Transverse colon (tissue), 4 donors: ENCODE results near the gene MKRN2. TPM values are rescaled to one million over a fixed set of nuclear protein-coding genes. Genes with fewer than 3 reads are reported as not detected.
A peak's percentile ranks its signal among the peaks of the same experiment; 100 is the strongest.

Experiments
- DNase-seq: peaks from one replicate; pipeline ENCODE4 v3.0.0-alpha.2; 2019
- H3K27ac ChIP-seq, 4 donors: fragments of 200-600 bp; sonication (generic); 2 replicates each; pipeline ENCODE4 v1.5.1; 2016 to 2018; ENCODE audit warnings: inconsistent platforms in 4 of 4
- H3K27me3 ChIP-seq: fragments of 200-600 bp; sonication (generic); 2 replicates; pipeline ENCODE4 v1.5.1; 2017; ENCODE audit warnings: inconsistent platforms
- H3K36me3 ChIP-seq, 4 donors: fragments of 200-600 bp; sonication (generic); 2 replicates each; pipeline ENCODE4 v1.5.1; 2017 to 2019; ENCODE audit warnings: inconsistent platforms in 4 of 4
- H3K4me1 ChIP-seq, 4 donors: fragments of 200-600 bp; sonication (generic); 2 replicates each; pipeline ENCODE4 v1.5.1; 2017 to 2020; ENCODE audit warnings: inconsistent platforms in 4 of 4
- H3K4me3 ChIP-seq, 4 donors: fragments of 200-600 bp; sonication (generic); 1 replicate in 1 of 4; 2 replicates in 3 of 4; pipeline versions ENCODE4 v1.5.1 to v1.6.1; 2017 to 2019; ENCODE audit warnings: inconsistent platforms in 4 of 4
- H3K9me3 ChIP-seq, 2 donors: fragments of 200-600 bp; sonication (generic); 2 replicates each; pipeline ENCODE4 v1.5.1; 2017 to 2019; ENCODE audit warnings: inconsistent platforms in 2 of 2
- CTCF ChIP-seq, 5 experiments: fragments of 200-600 bp in 3 of 5; fragments of 450-650 bp in 2 of 5; sonication (generic) in 3 of 5; IDR thresholded peaks; 1 replicate in 2 of 5; 2 replicates in 3 of 5; pipeline ENCODE4 v1.5.1; 2016 to 2017; ENCODE audit warnings: antibody characterized with exemption in 5 of 5, inconsistent platforms in 3 of 5, mild to moderate bottlenecking in 2 of 5, moderate library complexity in 1 of 5
- EP300 ChIP-seq: sonication (generic); formaldehyde crosslinking; IDR thresholded peaks from one replicate; pipeline ENCODE4 v1.6.1; 2017; ENCODE audit warnings: antibody characterized with exemption, low read depth
- POLR2A ChIP-seq: fragments of 450-650 bp; IDR thresholded peaks from one replicate; pipeline ENCODE4 v1.6.1; 2016; ENCODE audit warnings: antibody characterized with exemption, mild to moderate bottlenecking, moderate library complexity
- POLR2AphosphoS5 ChIP-seq, 3 donors: sonication (generic); formaldehyde crosslinking; IDR thresholded peaks; one replicate each; pipeline ENCODE4 v1.6.1; 2016; ENCODE audit warnings: antibody characterized with exemption in 3 of 3
- WGBS, 2 donors: methylation state at CpG; one replicate each; pipeline ENCODE4 v1.1.5; 2018; ENCODE audit warnings: low coverage in 1 of 2; 5-methylcytosine and 5-hydroxymethylcytosine counted together
- in situ Hi-C, 4 donors: fragments of 200-750 bp; cut with MboI; loops; one replicate each; pipeline versions ENCODE4 v1.15.0 to v1.15.1; 2017; ENCODE audit warnings: low sequenced_read_pairs in 3 of 4, low pct_ligation_motif_present in 1 of 4, low pct_unique_long_range_greater_than_20kb in 1 of 4
- intact Hi-C: fragments of 100-400 bp; cut with DNase I; formaldehyde crosslinking; loops from one replicate; pipeline ENCODE4 v1.15.1; 2023; ENCODE audit warnings: low total_unique reads
- total RNA-seq, 4 donors: library from RNA; depleted of rRNA; stranded (reverse); fragments of >200 nt; gene quantifications; one replicate each; pipeline ENCODE4 v1.1.0, GENCODE V29; 2016

Gene MKRN2
- total RNA-seq, 4 donors from 2014 or later: 22.9 to 30.6 (median 25.4) TPM

GRCh38 chr3:12545473-12545791, 11.5 kb upstream of the MKRN2 start, which contains the start of gene MKRN2OS:
Gene MKRN2OS (minus strand): TSS chr3:12545499. CDS start chr3:12545464, 35 bp downstream.
- WGBS, 2 donors: 43 to 50% methylated on average over 2 to 4 of the region's 4 CpGs
- intact Hi-C loops (no loop called here), in situ Hi-C loops (no loop called here)
- peak; percentile 79 to 95 (median 91) for TF ChIP-seq POLR2AphosphoS5 (IDR thresholded peaks at IDR 0.05)
- TF ChIP-seq CTCF (IDR thresholded peaks at IDR 0.05): no peak
- peaks cover 7% of the 10 kb centered on the region for H3K27me3 ChIP-seq
- peak within 1 kb of the TSS; percentile 73 to 89 (median 84) for H3K27ac ChIP-seq
- H3K4me1 ChIP-seq: peaks cover 0 to 4% (median 2%) of the 10 kb centered on the region in 4 donors
- H3K9me3 ChIP-seq: no peaks in the 10 kb centered on the region
- H3K36me3 ChIP-seq: no peaks in the 10 kb centered on the region
- H3K4me3 ChIP-seq: peak within 1 kb of the TSS; percentile 29 to 59 (median 36)
- DNase-seq: peak; percentile 81

GRCh38 chr3:12549971-12550760, 6.7 kb upstream of the MKRN2 start:
- Histone ChIP-seq H3K4me1 (peaks cover 0 to 12% (median 6%) of the 10 kb centered on the region in 4 donors), H3K27me3 (peaks cover 52% of the 10 kb centered on the region), H3K9me3 (no peaks in the 10 kb centered on the region), H3K4me3 (no peak overlapping the region), H3K27ac (no peak overlapping the region), H3K36me3 (no peaks in the 10 kb centered on the region)
- WGBS, 2 donors: 72 to 77% methylated on average over 4 to 7 of the region's 7 CpGs
- DNase-seq: no peak
- no peak for TF ChIP-seq POLR2A
- no peak for TF ChIP-seq POLR2AphosphoS5 (IDR thresholded peaks at IDR 0.05)
- TF ChIP-seq CTCF (IDR thresholded peaks at IDR 0.05): no peak
- TF ChIP-seq EP300: no peak
- in situ Hi-C loops (loop anchor here in 1 of 4 donors (25.0 kb wide), 1 partner anchor 162 kb away; no protein-coding TSS in a partner anchor), intact Hi-C loops (no loop called here)

- TF ChIP-seq CTCF (IDR thresholded peaks at IDR 0.05) (no peak), POLR2A (no peak), EP300 (no peak), POLR2AphosphoS5 (IDR thresholded peaks at IDR 0.05) (no peak)
- Histone ChIP-seq H3K4me3 (peak overlapping the region; percentile 24 to 54 (median 30)), H3K27me3 (peaks cover 53% of the 10 kb centered on the region), H3K4me1 (peaks cover 8 to 31% (median 25%) of the 10 kb centered on the region in 4 donors), H3K27ac (peak overlapping the region in 1 of 4 donors; percentile 1), H3K36me3 (no peaks in the 10 kb centered on the region), H3K9me3 (no peaks in the 10 kb centered on the region)
- in situ Hi-C loops: loop anchor here in 1 of 4 donors (25.0 kb wide), 1 partner anchor 158 kb away; no protein-coding TSS in a partner anchor
- intact Hi-C loops: no loop called here
- DNase-seq: peak; percentile 29
- 5 to 10% methylated on average over 17 to 25 of the region's 26 CpGs for WGBS, 2 donors
Measured at GRCh38 chr3:12553921-12554391, 2.9 kb upstream of the MKRN2 start.

- H3K27ac ChIP-seq: peak overlapping the region; percentile 97 to 99 (median 98)
- H3K4me1 ChIP-seq: peaks cover 13 to 45% (median 30%) of the 10 kb centered on the region in 4 donors
- TF ChIP-seq POLR2A (no peak), EP300 (no peak), POLR2AphosphoS5 (IDR thresholded peaks at IDR 0.05) (no peak), CTCF (IDR thresholded peaks at IDR 0.05) (no peak)
- H3K4me3 ChIP-seq: peak overlapping the region; percentile 34 to 93 (median 89)
- intact Hi-C loops: no loop called here
- H3K36me3 ChIP-seq: no peaks in the 10 kb centered on the region
- no peak for DNase-seq
- no peaks in the 10 kb centered on the region for H3K9me3 ChIP-seq
- WGBS, 2 donors: 1 to 6% methylated on average over 8 of the region's 8 CpGs
- in situ Hi-C loops: loop anchor here in 1 of 4 donors (25.0 kb wide), 1 partner anchor 156 kb away; no protein-coding TSS in a partner anchor
- H3K27me3 ChIP-seq: peaks cover 40% of the 10 kb centered on the region
Measured at GRCh38 chr3:12556314-12556689, 585 bp upstream of the MKRN2 start.
